22Rv1 (cell line): ENCODE data around the gene CCNF.

Source experiments
- ZFX ChIP-seq: fragments of 450-650 bp; IDR thresholded peaks from 2 replicates; pipeline ENCODE4 v1.6.1; 2017; ENCODE audit warnings: antibody characterized with exemption, borderline replicate concordance
- TF ChIP-seq, protein P1 (sequence below): fragments of 450-650 bp; IDR thresholded peaks from 2 replicates; pipeline ENCODE4 v1.5.1; 2017; ENCODE audit warnings: mild to moderate bottlenecking

DNA sequence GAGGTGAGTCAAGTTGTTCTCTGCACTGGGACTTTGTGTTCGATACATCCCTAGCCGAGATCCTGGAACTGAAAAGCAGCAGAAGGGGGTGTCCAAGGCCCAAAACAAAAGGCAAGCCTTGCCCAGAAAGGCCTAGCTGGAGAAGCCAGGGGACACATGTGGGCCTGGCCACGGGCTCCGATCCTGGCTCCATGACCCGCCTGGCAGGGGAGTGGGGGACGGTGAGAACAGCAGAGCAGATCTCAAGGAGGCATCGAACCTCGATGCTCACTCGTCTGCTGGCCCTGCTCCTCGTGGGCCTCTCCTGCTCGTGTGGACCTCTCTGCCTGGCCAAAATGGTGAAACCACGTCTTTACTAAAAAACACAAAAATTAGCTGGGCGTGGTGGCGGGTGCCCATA lies 8.9 kb downstream of the CCNF start:
- TF ChIP-seq, protein P1, sequence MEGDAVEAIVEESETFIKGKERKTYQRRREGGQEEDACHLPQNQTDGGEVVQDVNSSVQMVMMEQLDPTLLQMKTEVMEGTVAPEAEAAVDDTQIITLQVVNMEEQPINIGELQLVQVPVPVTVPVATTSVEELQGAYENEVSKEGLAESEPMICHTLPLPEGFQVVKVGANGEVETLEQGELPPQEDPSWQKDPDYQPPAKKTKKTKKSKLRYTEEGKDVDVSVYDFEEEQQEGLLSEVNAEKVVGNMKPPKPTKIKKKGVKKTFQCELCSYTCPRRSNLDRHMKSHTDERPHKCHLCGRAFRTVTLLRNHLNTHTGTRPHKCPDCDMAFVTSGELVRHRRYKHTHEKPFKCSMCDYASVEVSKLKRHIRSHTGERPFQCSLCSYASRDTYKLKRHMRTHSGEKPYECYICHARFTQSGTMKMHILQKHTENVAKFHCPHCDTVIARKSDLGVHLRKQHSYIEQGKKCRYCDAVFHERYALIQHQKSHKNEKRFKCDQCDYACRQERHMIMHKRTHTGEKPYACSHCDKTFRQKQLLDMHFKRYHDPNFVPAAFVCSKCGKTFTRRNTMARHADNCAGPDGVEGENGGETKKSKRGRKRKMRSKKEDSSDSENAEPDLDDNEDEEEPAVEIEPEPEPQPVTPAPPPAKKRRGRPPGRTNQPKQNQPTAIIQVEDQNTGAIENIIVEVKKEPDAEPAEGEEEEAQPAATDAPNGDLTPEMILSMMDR: no peak
- no peak for TF ChIP-seq ZFX
